GM13977 (cell line): Measurements from ENCODE around the gene CNTN4.

ENCODE experiments used
- DNase-seq: peaks from one replicate; pipeline ENCODE4 v3.0.0; 2012; ENCODE audit warnings: low spot score
- CTCF ChIP-seq: IDR thresholded peaks from 2 replicates; pipeline ENCODE4 v1.5.1; 2012; ENCODE audit warnings: mild to moderate bottlenecking, control low read depth; ENCODE audit not compliant: insufficient read depth; ENCODE audit errors: extremely low read depth, missing control alignments
- in situ Hi-C: fragments of 300-500 bp; cut with MboI; formaldehyde crosslinking; loops from one replicate; pipeline ENCODE4 v1.12.0; 2022; ENCODE audit warnings: low sequenced_read_pairs, low pct_unique_long_range_greater_than_20kb, mixed read lengths, inconsistent platforms; ENCODE audit not compliant: unreplicated experiment

The CNTN4 gene

GRCh38 chr3:2697589-2697988 is 598.9 kb downstream of the CNTN4 start:
- TF ChIP-seq CTCF = no peak
- in situ Hi-C loops = no loop called here
- DNase-seq = no peak

DNA sequence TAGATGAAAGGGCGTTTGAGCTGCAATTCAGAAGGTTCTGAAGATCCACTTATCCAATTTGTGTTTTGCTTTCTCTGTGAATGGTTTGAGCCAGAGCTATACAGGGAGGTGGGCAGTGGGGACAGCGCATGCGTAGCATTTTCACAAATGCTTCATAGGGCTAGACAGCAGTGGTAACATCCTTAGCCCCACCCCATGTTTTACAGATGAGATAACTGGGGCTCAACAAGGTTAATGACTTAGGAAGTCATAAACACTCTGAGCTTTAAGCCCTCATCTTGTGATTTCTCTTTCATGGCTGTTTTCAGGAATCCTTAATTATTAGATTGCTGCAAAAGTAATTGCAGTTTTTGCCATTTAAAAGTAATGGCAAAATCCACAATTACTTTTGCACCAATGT is 602.8 kb downstream of the CNTN4 start:
- in situ Hi-C loops = no loop called here
- no peak for DNase-seq
- no peak for TF ChIP-seq CTCF

GRCh38 chr3:2706144-2706835 is 607.6 kb downstream of the CNTN4 start:
- in situ Hi-C loops = no loop called here
- no peak for TF ChIP-seq CTCF
- DNase-seq = no peak

DNA sequence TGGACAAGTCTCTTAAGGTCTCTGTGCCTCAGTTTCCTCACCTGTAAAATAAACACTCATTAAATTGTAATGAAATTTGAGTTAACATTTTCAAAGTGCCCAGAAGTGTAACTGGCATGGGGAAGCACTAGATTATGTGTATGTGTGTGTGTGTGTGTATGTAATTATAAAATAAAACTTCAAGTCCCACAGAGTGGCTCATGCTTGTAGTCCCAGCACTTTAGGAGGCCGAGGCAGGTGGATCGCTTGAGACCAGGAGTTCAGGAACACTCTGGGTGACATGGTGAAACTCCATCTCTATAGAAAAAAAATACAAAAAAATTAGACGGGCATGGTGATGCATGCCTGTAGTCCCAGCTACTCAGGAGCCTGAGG is 608.2 kb downstream of the CNTN4 start:
- no peak for TF ChIP-seq CTCF
- in situ Hi-C loops = no loop called here
- DNase-seq = no peak

GRCh38 chr3:2711081-2711480 is 612.4 kb downstream of the CNTN4 start:
- TF ChIP-seq CTCF = no peak
- no peak for DNase-seq
- in situ Hi-C loops = no loop called here

DNA sequence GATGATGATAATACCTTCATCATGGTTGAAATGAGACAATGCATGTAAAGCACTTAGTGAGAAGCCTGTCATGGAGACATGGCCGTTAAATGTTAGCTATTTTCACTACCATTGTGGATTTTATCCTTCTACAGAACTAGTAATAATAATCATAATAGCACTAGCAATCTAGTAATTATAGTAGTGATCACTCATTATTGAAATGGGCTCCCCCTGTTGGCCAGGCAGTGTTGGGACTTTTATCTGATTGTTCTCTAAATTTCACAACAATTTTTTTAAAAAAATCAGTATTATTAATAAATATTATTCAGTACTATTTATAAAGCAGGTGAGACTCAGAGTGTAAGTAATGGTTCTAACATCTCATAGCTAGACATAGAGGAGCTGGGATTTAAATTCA is 615.3 kb downstream of the CNTN4 start:
- TF ChIP-seq CTCF = peak; percentile 37
- no peak for DNase-seq
- in situ Hi-C loops = no loop called here
